Activated CD8-positive, alpha-beta memory T cell treated with anti-CD3 and anti-CD28 coated beads, Interleukin-2, amount 50 U/mL, for 24 hours (primary cell): ENCODE results near the gene DNAJB5.

Experiments
- DNase-seq: peaks from one replicate; pipeline ENCODE4 v3.0.0-alpha.2; 2020; ENCODE audit errors: extremely low read depth

The DNAJB5 gene

DNA sequence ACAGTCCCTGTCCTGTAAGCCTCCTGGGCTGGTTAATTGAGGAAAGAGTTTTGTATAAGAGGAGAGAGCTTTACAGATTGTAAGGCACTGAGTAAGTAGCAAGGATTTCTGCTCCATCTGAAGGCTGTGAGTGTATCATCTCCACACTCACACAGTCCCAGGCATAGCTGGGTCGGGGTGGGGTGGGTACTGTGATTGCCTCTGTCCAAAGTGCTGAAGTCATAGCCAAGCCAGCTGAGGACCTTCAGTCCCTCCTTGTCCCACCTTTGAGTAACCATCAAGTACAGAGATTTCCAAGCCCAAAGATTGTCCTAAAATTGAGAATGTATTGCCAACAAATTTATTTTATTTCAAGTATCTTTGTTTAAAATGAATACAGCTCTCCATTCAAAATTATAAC, 5.5 kb upstream of the DNAJB5 start:
- DNase-seq = no peak

- DNase-seq = no peak
Observed at GRCh38 chr9:34985311-34985899, 4.1 kb upstream of the DNAJB5 start.

DNA sequence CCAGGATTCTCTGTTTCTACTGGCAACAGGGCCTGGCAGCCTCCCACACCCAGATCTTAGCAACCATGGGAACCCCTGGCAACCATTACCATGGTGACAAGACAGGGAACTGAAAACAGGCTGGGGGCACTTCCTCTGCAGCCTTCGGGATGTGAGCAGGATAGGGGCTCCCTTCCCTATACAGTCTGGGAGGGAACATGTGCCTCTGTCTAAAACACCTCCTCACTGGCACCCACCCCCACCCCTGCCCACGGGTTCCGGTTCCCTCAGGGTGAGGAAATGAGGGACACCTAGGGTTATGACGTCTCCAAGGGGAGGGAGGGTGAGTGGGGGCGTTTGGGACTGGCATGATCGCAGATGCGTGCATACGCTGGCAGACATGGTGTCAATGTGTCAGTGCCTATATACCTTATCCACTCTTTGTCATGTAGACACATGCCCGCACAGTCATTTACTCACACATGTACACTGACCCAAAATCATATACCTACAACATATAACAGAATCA, 3.0 kb upstream of the DNAJB5 start:
- no peak for DNase-seq

DNA sequence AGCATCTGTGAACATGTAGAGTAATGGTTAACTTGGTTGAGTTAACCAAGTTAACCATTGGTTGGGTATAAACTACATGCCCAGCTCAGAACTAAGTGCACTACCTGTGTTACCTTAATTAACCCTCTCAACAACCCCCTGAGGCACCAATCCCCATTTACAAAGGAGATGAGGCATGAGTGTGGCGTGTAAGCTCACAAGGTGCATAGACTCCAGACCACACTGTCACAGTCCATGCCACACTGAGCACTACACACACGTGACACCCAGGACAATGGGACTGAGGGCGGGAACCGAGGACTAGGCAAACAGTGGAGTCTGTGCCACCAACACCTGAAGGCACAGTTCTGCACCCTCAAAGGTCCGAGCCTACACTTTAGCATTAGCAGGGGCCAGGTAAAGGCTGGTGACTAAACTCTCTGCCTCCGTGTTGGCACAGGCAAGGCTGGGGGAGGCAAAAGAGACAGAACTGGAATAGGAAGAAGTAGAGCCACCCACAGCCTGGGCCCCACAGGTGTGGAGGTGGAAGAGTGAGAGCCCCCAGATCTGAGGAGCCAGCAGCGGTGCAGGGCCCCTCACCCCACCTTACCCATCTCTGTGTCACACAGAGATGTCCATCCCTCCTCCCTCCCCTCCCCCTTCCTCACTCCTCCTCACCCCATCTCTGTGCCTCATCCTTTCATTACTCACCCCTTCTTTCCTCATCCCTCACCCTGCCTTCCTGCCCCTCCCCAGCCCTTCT, 2.2 kb upstream of the DNAJB5 start:
- no peak for DNase-seq

DNA sequence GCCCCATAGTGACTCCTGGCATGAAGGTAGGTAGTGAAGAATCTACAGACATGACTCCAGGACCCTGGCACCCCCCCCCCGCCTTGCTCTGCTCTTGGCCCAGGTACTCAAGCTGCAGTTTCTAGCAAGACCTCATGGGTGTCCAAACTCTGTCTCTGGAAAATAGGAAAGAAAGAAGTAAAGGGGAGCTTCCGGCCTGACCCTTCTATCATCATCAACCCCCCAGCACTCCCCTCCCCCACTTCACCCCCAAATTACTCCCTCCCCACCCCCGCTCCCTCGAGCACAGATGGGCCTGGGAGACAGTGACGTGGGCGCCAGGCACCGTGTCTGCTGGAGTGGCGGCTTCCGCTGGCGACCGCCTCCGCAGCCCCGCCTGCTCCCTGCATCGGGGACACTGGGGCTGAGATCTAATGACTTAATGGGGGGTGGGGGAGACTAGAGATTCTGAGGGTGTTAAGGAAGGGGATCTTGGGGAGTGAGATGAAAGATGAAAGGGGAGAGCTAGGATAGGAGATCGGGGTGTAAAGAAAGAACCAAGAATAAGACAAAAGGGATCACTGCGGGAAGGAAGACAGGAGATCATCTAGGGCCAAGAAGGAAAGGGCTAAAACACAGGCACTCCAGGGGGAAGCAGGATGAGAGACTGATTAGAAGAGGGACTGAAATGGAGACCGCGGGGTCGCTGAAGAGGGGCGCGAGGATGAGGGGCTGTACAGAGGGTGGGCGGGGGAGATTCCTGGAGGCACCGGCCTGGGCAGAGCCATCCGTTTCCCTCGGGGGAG, 1.1 kb upstream of the DNAJB5 start:
- DNase-seq = no peak

GRCh38 chr9:34989946-34990635, 546 bp downstream of the DNAJB5 start:
- no peak for DNase-seq

- no peak for DNase-seq
Observed at GRCh38 chr9:34990908-34991606, 1.5 kb downstream of the DNAJB5 start.

DNA sequence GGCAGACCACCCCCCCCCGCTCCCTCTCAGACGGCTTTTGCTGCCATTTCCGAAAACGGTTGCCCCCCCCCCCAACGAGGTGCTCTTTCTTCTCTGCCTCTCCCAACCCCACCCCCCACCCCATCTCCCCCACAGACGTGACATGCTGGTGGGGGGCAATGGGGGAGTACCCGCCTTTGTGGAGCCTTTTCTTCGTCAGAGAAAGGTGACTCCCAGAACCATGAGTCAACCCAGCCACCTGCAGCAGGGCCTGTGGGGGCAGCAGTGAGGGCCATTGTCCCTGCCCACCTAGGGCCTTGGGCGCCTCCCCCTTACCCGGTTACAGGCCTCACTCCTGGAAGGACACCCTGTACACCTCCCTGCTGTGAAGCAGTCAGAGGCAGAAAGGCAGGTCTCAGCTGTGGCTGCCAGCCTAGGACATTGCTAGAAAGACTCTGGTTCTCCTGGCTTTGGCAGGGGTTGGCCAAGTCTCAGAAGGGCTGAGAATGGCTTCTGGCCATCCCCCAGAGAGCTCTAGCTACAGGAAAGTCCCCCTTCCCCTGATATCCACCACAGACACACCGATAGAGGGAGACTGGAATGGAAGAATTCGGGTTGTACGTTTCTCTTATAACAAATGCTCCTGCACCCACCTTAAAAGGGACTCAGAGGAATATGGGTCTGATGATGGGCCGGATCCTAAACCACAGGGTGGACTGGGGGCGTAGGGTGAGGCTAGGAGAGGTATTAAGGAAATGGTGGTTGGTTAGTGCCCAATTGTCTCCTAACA, 2.2 kb downstream of the DNAJB5 start:
- DNase-seq = no peak

DNA sequence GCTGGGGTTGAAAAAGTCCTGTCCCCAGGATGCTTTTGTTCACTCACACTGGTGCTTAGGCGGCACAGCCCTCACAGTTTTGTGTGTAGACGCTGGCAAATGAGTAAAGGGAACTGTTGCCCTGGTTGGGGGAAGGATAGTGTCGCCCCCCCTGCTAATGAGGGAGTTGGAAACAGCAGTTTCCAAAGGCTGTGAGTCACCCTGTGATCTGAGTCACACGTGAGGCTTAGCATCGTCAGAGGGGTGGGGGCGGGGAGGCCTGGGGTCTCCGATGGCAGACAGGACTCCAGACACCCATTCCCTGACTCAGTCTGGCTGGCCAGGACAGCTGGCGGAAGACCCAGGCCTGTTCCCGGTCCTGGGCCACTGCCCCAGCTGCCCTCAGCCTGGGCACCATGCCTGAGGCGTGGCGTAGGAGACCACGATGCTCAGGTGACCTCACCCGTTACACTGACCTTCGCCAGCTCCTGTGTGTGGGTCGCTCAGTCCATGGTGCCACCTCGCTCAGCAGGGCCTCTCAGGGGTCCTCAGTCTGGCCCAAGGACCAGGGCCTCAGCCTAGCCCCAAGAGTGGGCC, 2.9 kb downstream of the DNAJB5 start:
- no peak for DNase-seq

DNA sequence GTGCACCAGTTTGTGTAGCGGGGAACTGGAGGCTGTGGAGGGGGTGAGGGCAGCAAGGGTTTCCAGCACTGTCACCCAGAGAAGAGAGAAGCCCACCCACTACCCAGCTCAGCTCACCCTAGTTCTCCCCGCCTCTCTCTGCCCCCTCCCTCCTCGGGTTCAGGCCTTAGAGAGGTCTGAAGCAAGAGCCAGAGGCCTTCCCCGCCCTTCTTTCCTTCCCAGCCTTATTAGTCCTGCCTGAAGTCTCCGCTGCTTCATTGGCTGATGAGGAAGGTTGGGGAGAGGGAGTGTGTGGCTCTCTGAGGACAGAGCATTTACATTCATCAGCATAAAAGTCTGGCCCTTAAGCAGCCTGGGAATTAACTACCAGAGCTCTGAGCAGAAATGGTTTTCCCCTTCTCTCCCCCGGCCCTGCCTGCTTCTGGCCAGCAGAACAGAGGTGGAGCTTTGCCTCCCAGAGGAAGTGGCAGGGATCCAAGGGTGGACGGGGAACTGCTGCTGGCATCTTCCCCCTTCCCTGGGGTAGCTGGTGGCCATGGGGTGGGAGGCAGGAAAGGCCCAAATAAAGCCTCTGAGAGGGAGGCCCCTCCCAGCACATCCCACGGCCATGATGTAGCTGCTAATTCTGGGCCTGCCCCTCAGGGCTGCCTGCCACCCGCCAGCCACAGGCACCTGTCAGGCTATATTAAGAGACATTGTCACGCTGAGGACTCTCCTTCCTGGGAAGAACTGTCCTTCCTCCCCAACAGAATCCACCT, 4.1 kb downstream of the DNAJB5 start:
- DNase-seq = no peak

GRCh38 chr9:34994260-34994899, 4.8 kb downstream of the DNAJB5 start:
- DNase-seq = no peak

GRCh38 chr9:34994900-34995669, 5.5 kb downstream of the DNAJB5 start:
- DNase-seq = no peak

DNA sequence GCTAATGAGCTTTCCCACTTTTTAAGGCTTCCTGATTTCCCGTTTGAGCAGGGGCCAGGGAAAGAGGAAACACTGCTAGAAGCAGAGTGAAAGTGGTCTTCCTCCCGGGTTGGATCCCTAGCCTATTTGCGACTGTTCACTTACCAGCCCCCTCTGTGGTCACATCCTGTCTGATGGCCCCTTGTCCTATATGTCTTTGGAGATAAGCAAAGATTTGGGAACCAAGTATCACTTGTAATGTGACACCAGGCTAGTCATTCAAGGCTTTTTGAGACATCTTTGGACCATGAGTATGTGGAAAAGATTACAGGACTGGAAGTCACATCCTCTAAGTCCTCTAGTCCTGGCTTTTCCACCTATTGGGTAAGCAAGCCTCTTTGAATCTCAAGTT, 6.1 kb downstream of the DNAJB5 start:
- no peak for DNase-seq

GRCh38 chr9:34996181-34996904, 6.8 kb downstream of the DNAJB5 start:
- no peak for DNase-seq

GRCh38 chr9:34996905-34997279, 7.3 kb downstream of the DNAJB5 start:
- DNase-seq = no peak

- DNase-seq = no peak
Observed at GRCh38 chr9:34997379-34997781, 7.8 kb downstream of the DNAJB5 start.

GRCh38 chr9:34998266-34998665, 8.7 kb downstream of the DNAJB5 start:
- no peak for DNase-seq

- DNase-seq = no peak
Observed at GRCh38 chr9:34999576-34999975, 10.0 kb downstream of the DNAJB5 start.
